NCI-H446 (cell line): ENCODE measurements around the gene RPL5.
A peak's percentile ranks its signal among the peaks of the same experiment; 100 is the strongest.
"Not testable (repeated sequence)": the region's sequence is repeated elsewhere in the genome, so short reads cannot be mapped to it uniquely, and the experiment has no call there.

Experiments used
- DNase-seq, 2 experiments: peaks; one replicate each; lab custom pipeline; 2025; lab: John Stamatoyannopoulos, UW

The RPL5 gene

DNA sequence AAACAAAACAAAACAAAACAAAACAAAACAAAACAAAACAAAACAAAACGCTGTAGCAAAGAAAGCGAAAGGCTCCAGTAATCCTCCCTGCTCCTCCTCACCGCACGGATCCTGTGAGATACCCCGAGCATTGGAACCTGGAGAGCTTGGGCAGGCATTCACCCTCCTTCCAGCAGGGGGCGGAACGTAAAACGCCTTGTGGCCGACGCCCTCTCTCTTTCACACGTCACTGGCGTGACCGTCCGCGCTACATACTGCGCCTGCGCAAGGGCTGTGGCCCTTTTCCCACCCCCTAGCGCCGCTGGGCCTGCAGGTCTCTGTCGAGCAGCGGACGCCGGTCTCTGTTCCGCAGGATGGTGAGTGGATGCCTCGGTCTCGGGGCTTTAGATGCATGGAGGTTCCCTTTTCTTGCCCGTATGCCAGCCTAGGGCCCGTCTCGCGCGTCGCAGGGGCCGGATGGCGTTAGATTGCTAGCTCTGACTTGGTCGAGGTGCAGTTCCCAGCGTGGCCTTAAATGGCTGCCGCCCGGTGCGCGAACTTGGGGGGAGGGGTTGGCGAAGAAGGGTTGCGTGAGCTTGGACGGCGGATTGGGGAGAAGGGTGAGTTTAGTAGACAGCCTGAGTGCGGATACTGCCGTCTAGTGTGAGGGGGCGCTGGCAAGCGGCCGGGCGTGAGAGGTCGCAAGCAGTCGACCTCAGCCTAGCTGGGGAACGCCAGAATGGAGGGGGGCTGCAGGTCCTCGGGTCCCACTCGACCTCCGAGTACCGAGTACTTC, at the start of gene RPL5:
Gene RPL5 (plus strand): TSS at position 279 of the 775 bp plus-strand sequence. CDS start 75 bp downstream, at position 354.
- peak; percentile 98 to 99 for DNase-seq

DNA sequence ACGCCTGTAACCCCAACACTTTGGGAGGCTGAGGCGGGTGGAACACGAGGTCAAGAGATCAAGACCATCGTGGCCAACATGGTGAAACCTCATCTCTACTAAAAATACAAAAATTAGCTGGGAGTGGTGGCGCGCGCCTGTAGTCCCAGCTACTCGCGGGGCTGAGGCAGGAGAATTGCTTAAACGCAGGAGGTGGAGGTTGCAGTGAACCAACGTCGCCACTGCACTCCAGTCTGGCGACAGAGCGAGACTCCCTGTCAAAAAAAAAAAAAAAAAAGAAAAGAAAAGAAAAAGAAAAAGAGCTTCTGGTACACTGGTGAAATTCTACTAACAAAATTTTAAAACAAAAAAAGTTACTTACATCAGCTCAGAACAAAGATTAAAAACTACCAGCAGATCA, 48.3 kb upstream of the RPL5 start:
- DNase-seq = not testable (repeated sequence)

DNA sequence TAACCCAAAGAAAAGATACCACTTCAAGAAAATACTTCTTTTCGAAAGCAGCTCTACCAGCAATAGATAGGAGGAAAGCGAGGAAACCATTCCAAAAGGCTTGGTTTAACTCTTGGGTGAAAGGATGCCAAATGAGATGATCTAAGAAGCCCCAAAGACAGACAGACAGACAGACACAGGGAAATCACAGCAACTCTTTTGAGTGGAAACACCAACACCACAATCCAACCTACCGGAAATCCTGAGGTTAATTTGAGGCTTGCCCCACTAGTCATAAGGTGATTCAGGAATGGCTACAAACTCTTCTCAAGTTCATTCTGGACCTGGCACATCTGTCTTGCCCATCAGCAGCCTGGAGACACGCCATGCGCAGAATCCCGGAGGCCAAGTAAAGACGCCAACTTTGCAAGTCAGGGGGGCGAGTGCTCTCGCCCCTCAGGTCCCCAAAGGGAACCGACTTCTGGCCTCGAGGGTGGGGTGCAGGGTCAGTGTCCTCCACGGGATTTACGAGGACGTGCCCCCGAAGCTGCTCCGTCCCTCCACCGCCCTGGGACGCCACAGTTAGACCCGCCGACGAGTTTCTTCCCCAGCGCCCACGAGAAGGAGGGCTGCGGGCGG, 47.7 kb upstream of the RPL5 start:
- DNase-seq = peak in 1 of 2 experiments; percentile 29

DNA sequence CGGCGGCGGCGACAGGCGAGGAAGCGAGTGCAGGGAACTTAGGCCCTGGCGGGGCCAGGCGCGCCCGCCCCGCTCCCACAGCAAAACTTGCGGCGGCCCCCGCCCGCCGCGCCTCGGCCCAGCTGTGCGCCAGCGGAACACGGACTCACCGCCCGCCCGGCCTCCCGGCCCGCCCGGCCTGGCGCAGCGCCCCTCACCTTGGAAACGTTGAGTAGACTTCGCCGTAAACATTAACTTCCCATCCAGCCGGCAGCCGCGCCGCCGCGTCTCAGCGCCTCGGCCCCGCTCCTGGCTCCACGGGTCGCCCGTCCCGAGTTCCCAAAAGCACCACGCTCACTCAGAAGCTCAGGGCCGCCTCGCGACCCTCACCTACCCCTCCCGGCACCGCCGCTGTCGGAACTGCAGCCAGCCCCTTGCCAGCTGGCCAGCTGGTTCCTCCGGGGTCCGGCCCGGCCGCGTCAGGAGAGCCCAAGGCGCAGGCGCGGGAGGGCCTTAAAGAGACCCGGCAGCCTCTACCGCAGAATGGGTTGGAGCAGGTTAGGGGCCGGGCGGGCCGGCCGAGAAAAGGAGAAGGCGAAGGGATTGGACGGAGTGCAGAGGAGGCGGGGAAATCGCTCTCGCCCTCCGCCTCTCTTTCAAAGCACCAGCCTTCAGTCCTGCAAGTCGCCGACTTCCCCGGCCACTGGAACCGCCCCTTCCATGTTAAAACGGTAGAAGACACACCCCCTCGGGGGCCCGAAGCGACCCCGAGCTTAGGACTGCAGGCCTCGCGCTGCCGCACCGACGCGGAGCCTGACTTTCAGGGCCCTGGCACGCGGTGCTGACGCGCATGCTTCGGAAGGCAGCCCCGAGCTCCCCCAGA, 47.0 kb upstream of the RPL5 start, which contains the start of gene EVI5:
Gene EVI5 (minus strand): TSS at position 470 of the 862 bp plus-strand sequence. CDS start 48,562 bp downstream, outside the sequence.
- DNase-seq = peak; percentile 94 to 98

DNA sequence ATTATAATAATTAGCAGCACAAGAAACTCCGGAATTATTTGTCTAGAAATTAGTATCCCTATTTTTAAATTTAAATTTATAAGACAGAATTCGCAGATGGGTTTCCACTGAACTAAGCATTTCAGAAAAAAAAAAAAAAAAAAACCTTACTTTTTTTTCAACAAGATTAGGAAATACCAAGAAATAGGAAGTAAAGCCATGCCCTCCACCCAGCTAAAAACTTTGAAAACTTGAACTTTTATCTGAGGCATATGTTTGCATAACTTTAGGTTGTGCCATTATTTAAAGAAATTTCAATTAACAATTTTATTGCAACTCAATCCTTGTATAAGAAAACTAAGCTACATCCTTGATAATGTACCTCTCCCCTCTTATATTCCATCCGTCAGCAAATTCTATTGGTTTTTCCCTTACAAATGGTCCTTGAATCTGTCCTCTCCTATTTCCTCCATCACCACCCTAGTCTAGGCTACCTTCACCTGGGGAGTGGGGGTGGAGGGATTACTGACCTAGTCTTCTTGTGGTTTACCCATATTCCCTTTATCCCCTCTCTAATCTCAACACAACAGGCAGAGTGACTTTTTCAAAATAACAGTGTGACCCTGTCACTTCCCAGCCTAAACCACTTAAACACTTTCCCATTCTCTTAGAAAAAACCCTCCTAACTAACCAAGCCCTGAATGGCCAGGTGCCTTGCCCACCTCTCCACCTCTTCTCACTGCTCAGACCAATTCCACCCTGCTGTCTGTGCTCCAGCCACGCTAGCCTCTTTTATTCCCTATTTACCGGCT, 45.5 kb upstream of the RPL5 start:
- no peak for DNase-seq

DNA sequence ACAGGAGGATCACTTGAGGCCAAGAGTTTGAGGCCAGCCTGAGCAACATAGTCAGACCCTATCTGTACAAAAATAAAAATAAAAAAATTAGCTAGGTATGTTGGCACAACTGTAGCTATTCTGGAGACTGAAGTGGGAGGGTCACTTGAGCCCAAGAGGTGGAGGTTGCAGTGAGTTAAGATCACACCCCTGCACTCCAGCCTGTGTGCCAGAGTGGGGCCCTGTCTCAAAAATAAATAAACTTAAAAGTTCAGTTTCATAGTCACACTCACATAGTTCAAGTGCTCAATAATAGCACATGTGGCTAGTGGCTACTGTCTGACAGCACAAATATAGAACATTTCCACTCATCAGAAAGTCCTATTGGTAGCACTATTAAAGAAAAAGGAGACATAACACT, 41.8 kb upstream of the RPL5 start:
- DNase-seq = no peak

DNA sequence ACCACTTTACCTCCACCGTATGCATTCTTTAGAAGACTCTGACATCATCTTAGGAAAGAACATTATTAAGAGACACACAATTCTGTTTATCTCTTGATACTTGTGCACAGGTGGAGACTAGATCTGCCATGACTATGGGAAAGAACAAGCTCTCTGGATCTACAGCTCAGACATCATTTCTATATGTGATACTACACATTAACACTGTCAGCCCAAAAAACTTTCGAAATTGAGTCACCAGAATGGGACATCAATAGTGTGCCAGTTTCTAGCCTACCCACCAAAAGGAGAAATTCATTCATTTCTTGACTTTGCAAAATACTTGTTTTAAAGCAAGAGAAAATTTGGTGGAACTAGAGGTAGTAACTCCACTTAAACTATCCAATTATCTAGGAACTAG, 41.0 kb upstream of the RPL5 start:
- no peak for DNase-seq

DNA sequence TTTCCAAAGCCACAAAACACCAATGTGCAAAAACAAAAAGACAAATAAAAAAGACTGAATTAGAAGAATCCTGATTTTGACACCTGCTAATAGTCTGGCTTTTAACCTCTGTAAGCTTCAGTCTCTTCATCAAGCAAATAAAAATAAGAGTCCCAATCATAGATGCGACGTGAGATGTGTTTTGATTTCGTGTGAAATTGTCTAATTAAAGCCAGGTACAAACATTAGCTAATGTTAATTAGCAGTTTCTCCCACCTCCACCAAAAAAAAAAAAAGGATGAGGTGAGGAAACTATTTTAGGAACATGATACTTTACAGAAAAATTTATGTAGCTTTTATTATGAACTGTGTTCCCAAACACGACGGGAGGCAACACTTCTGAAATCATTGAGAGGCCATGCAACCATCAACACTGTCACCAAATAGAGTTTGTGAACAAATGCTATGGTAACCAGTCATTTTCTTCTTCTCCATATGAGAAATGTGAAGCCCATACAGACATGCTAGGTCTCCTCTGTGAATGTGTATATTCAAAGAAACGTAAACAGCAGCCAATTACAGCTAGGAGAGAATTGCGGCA, 40.3 kb upstream of the RPL5 start:
- no peak for DNase-seq

DNA sequence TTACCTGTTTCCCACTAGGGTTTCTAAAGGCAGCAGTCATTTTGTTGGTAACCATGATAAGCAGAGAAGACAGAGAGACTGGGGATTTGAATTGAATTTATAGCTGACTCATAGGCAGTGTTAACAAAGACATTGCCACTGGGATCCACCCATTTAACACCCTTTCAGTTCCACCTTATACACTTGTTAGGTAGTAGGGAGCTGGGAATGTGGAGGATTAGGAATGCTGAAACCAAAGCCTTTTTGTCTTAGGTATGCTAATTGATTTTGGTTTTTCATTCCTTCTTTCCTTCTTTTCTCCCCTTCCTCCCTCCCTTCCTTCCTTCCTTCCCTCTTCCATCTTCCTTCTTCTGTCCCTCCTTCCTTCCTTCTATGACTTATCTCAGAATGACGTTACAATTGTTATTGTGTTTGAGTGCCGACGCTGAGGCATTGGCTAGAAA, 39.5 kb upstream of the RPL5 start:
- no peak for DNase-seq

DNA sequence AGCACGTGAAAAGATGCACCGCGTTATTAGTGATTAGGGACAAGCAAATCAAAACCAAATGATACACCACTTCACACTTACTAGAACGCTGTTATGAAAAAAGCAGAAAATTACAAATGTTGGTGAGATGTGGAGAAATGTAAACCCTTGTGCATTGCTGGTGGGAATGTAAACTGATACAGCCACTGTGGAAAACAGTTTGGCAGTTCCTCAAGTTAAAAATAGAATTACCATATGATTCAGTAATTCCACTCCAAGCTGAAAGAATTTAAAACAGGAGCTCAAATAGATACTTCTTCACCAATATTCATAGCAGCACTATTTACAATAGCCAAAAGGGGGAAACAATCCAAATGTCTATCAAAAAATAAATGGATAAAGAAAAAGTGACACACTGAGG, 36.7 kb upstream of the RPL5 start:
- DNase-seq = no peak

DNA sequence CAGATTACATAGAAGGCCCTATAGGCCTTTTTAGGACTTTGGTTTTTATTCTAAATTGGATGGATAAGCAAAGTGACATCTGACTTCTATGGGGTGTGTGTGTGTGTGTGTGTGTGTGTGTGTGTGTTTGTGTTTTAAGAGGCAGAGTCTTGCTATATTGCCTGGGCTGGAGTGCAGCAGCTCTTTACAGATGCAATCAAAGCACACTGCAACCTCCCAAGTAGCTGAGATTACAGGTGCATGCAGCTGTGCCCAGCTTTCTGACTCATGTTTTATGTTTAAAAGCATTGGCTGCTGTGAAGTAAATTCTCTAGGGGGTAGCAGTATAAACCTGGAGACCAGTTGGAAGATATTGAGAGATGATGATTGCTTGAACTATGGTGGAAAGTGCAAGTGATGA, 34.5 kb upstream of the RPL5 start:
- no peak for DNase-seq

DNA sequence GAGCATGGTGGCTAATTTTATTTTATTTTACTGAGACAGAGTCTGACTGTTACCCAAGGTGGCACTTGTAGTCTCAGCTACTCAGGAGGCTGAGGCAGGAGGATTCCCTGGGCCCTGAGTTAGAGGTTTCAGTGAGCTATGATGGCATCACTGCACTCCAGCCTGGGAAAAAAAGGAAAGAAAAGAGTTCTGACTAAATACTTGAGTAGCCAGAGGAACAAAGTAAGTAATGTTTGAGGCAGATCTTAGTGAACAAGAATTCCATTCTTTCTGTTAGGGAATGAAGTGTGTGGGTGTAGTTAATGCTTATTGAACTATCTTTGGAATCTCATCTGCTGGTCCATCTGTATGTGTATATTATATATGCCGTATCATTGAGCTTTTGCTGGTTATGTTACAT, 33.9 kb upstream of the RPL5 start:
- DNase-seq = no peak

DNA sequence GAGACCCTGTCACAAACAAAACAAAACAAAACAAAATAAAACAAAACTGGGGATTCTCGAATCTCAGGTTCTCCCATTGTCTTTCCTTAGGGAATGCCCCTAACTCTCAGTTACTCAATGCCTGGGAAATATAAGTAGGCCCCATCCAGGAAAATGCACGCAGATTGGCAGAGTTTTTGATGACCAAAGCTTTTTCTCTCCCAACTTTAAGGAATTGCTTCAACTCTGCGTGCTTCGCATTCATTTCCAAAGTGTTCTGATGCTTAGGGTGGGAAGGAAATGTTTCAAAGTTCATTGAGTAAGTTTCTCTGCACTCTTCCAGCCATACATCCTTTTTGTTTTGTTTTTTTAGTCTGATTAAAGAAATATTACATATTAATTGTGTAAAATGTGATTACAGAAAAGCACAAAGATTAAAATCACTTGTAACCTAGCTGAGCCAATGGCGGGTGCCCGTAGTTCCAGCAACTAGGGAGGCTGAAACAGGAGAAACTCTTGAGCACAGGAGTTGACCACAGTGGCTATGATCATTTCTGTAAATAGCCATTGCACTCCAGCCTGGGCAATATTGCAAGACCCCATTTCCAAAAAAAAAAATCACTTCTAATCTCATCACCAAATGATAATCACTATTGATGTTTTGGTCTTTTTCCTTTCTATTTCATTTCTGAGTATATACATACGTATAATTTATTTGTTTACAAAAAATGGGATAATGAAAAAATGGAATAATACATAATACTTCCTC, 28.5 kb upstream of the RPL5 start:
- no peak for DNase-seq

DNA sequence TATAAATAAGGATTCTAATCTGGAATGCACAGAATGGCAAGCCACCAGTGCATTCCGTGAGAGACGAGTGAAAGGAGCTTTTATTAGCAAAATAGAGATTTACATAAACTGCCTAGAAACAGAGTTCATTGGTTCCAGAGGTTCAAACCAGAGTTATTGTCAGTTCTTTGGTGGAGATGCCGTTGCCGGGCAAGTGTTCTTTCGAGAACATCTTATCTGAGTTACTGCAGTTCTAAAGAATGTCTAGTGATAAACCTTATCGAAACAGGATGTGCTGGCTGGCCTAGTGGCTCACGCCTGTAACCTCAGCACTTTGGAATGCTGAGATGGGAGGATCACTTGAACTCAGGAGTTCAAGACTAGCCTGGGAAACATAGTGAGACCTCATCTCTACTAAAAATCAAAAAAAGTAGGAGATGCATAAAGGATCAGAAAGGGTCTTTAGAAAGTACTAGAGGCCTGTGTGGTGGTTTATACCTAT, 27.1 kb upstream of the RPL5 start:
- DNase-seq = no peak

DNA sequence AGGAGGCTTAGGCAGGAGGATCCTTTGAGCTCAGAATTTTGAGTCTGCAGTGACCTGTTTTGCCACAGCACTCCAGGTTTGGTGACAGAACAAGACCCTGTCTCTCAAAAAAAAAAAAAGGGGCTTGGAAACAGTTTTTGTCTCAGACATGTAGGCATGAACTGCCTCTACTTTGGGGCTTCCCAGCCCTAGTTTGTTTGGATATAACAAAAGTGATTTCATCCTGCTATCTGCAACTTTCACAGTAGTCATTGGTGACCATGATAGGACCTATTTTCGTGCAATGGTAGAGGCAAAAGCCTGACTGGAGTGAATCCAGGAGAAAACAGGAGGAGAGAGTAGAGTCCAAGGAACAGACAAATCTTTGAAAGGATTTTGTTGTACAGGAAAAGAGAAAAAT, 26.6 kb upstream of the RPL5 start:
- DNase-seq = no peak

DNA sequence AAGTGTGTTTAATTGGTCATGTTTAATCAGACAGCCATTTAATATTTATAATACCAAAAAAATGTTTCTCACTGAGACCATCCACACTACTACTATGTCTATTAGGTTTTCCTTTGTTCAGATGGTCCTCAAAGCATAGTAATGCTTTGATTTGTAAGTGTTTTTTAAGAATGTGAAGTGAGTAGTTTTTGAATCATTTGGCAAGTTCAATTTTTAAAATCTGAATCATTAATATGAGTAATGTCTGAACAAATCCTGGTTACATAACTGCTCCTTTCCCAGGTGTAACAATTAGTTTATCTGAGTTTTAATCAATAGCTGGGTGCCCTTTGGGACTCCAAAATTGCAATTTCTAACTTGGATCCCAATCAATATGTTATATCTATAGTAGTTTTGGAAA, 23.5 kb upstream of the RPL5 start:
- DNase-seq = no peak

DNA sequence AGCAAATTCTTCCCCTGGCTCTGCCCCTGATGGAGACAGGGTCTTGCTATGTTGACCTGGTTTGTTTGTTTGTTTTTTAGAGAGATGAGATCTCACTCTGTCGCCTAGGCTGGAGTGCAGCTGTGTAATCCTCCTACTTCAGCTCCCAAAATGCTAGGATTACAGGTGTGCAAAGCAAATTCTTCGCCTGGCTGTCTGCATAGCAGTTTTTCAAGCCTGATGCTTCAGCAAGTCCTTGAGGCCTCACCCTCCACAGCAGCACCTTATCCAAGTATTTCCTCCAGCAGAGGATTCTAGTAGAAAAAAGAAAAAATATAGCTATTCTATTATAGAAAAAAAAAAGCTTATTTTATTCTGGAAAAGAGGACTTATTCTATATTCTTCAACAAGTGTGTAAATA, 15.1 kb upstream of the RPL5 start:
- DNase-seq = no peak

DNA sequence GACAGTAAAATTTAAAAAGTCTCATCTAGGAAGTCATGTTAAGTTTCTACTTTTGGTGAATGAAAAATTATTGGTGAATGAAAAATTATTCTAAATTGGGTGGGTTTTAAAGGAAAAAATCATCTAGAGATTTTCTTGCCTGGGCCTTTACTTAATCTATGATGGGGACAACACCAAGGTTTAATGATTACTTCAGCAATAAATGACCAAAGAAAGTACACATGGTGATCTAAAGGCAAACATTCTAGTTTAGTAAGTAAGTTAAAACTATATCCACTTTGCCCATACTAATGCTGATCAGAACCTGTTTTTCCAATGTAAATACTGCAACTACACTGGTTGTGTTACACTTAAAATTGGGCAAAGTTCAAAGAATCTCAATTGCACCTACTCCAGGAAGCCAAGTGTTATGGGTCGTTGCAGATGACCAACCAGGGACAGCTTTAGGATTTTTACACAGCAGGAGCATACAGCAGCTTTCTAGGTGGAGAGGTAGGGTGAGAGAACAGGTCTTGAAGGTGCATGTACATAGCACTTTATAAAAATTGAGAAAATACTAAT, 14.6 kb upstream of the RPL5 start:
- DNase-seq = no peak

DNA sequence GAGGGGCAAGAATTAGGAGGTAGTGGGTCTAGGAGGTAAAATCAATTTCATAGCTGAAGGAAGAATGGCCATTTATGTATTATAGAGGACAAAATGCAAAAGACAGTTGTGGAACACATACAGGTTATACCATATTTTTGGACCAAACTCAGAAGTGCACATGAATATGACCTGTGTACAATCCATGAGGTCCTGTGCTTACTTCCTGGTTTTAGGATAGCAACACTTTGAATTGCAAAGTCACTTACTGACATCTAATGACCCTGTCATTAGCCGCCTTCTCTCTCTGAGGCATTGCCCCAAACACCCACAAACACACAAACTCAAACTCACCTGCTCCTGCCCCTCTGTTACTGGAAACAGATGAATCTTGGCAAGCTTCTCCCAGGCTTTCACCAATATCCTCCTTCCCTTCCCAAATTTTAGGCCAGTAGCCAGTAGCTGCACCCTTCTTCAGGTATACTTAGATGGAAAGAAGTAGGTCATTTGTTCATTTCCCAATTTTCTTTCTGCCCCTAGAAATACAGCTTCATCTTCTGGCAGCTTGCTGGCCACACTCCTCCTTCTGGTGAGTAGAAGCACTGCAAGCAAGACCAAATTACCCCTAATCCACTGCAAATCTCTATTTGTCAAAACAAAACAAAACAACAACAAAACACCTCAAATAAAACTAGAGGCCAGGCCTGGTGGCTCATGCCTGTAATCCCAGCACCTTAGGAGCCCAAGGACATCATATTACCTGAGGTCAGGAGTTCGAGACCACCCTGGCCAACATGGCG, 13.7 kb upstream of the RPL5 start:
- peak in 1 of 2 experiments; percentile 32 for DNase-seq
